ENCODE measurements around the gene ENHO.

- TF ChIP-seq CTCF (IDR thresholded peaks at IDR 0.05), result no peak
- no peak for TF ChIP-seq POLR2A (IDR thresholded peaks at IDR 0.05)
Measured at GRCh38 chr9:34544035-34544434, 21.2 kb upstream of the ENHO start.

Measured in lower leg skin (tissue), 3 donors.